Measurements from ENCODE around the gene BTG1. TPM values are rescaled to one million over a fixed set of nuclear protein-coding genes. Genes with fewer than 3 reads are reported as not detected.
A peak's percentile ranks its signal among the peaks of the same experiment; 100 is the strongest.
"Not testable (repeated sequence)": the region's sequence is repeated elsewhere in the genome, so short reads cannot be mapped to it uniquely, and the experiment has no call there.

BTG1 gene
- total RNA-seq, 1 experiment from 2014 or later = 0.10 TPM

- in situ Hi-C loops (cut with HindIII; ENCODE audit: low sequenced_read_pairs) = no loop called here
- DNase-seq (ENCODE audit: low spot score) = peak; percentile 82
These were observed 9.5 kb downstream of the BTG1 start for GRCh38 chr12:92136026-92136730.

- in situ Hi-C loops (cut with HindIII; ENCODE audit: low sequenced_read_pairs) = not testable (repeated sequence)
These were observed 10.1 kb downstream of the BTG1 start for GRCh38 chr12:92135541-92135940.

GRCh38 chr12:92134638-92135274 lies 10.9 kb downstream of the BTG1 start:
- in situ Hi-C loops (cut with HindIII; ENCODE audit: low sequenced_read_pairs) = no loop called here
- DNase-seq (ENCODE audit: low spot score) = no peak

More at GRCh38 chr12:92135541-92135940, 10.1 kb downstream of the BTG1 start:
- DNase-seq (ENCODE audit: low spot score) = not testable (repeated sequence)

GRCh38 chr12:92133795-92134637 lies 11.6 kb downstream of the BTG1 start:
- no peak for DNase-seq (ENCODE audit: low spot score)
- in situ Hi-C loops (cut with HindIII; ENCODE audit: low sequenced_read_pairs) = no loop called here

GRCh38 chr12:92133171-92133570 lies 12.5 kb downstream of the BTG1 start:
- in situ Hi-C loops (cut with HindIII; ENCODE audit: low sequenced_read_pairs) = no loop called here
- no peak for DNase-seq (ENCODE audit: low spot score)

GRCh38 chr12:92132288-92132687 lies 13.4 kb downstream of the BTG1 start:
- in situ Hi-C loops (cut with HindIII; ENCODE audit: low sequenced_read_pairs) = no loop called here
- no peak for DNase-seq (ENCODE audit: low spot score)

GRCh38 chr12:92130999-92131398 lies 14.6 kb downstream of the BTG1 start:
- in situ Hi-C loops (cut with HindIII; ENCODE audit: low sequenced_read_pairs) = no loop called here
- peak; percentile 50 for DNase-seq (ENCODE audit: low spot score)

- no peak for DNase-seq (ENCODE audit: low spot score)
- in situ Hi-C loops (cut with HindIII; ENCODE audit: low sequenced_read_pairs) = no loop called here
These were observed 16.0 kb downstream of the BTG1 start for GRCh38 chr12:92129609-92130008.

- DNase-seq (ENCODE audit: low spot score) = no peak
- in situ Hi-C loops (cut with HindIII; ENCODE audit: low sequenced_read_pairs) = no loop called here
These were observed 17.0 kb downstream of the BTG1 start for GRCh38 chr12:92128612-92129011.

- in situ Hi-C loops (cut with HindIII; ENCODE audit: low sequenced_read_pairs) = no loop called here
- no peak for DNase-seq (ENCODE audit: low spot score)
These were observed 21.0 kb downstream of the BTG1 start for GRCh38 chr12:92124689-92125029.

GRCh38 chr12:92123780-92124688 lies 21.6 kb downstream of the BTG1 start:
- in situ Hi-C loops (cut with HindIII; ENCODE audit: low sequenced_read_pairs) = no loop called here
- no peak for DNase-seq (ENCODE audit: low spot score)

GRCh38 chr12:92122941-92123779 lies 22.5 kb downstream of the BTG1 start:
- in situ Hi-C loops (cut with HindIII; ENCODE audit: low sequenced_read_pairs) = no loop called here
- DNase-seq (ENCODE audit: low spot score) = peak; percentile 71

GRCh38 chr12:92121826-92122225 lies 23.8 kb downstream of the BTG1 start:
- in situ Hi-C loops (cut with HindIII; ENCODE audit: low sequenced_read_pairs) = no loop called here

GRCh38 chr12:92118826-92119536 lies 26.7 kb downstream of the BTG1 start:
- no peak for DNase-seq (ENCODE audit: low spot score)
- in situ Hi-C loops (cut with HindIII; ENCODE audit: low sequenced_read_pairs) = no loop called here

More at GRCh38 chr12:92121826-92122225, 23.8 kb downstream of the BTG1 start:
- DNase-seq (ENCODE audit: low spot score) = no peak

- in situ Hi-C loops (cut with HindIII; ENCODE audit: low sequenced_read_pairs) = no loop called here
- DNase-seq (ENCODE audit: low spot score) = peak; percentile 33
These were observed 30.8 kb downstream of the BTG1 start for GRCh38 chr12:92114834-92115233.

GRCh38 chr12:92111256-92111655 lies 34.4 kb downstream of the BTG1 start:
- DNase-seq (ENCODE audit: low spot score) = no peak
- in situ Hi-C loops (cut with HindIII; ENCODE audit: low sequenced_read_pairs) = no loop called here

- no peak for DNase-seq (ENCODE audit: low spot score)
- in situ Hi-C loops (cut with HindIII; ENCODE audit: low sequenced_read_pairs) = no loop called here
These were observed 35.5 kb downstream of the BTG1 start for GRCh38 chr12:92110083-92110640.
